Left ventricle myocardium superior (tissue), 1 donor: ENCODE data around the gene DPY19L2. TPM values are rescaled to one million over a fixed set of nuclear protein-coding genes. Genes with fewer than 3 reads are reported as not detected.
A peak's percentile ranks its signal among the peaks of the same experiment; 100 is the strongest.
"Not testable (repeated sequence)": the region's sequence is repeated elsewhere in the genome, so short reads cannot be mapped to it uniquely, and the experiment has no call there.

ENCODE experiments used
- ATAC-seq: fragments of 200-7000 bp; cut with Tn5 transposase; one replicate; pipeline ENCODE4 v1.9.1; 2020; ENCODE audit warnings: mild to moderate bottlenecking, moderate library complexity
- DNase-seq: peaks from one replicate; pipeline ENCODE4 v3.0.0-alpha.2; 2020
- intact Hi-C: fragments of 100-400 bp; cut with micrococcal nuclease; formaldehyde crosslinking; loops from one replicate; pipeline ENCODE4 v1.11.0; 2022
- long read RNA-seq: library from polyadenylated mRNA; unstranded; transcript quantifications from one replicate; pipeline ENCODE4 v2.0.0, GENCODE V29; 2021
- total RNA-seq: library from RNA; stranded (reverse); fragmentation: NEBNext Ultra II Directional; extraction: Animal tissue kit (Norgen Biotek cat#: 25700); gene quantifications from one replicate; pipeline ENCODE4 v1.2.1, GENCODE V29; 2021
- donor health status: DM: no; HTN: yes; CAD: no; lungs with severe emphysema.

The DPY19L2 gene
- total RNA-seq: 51.0 TPM
- long read RNA-seq, full-length matches to known transcripts: 1 of 44 reads
- long read RNA-seq, partial matches to known transcripts: 13 of 44 reads
- long read RNA-seq, other reads (novel, unspliced or antisense): 30 of 44 reads

DNA sequence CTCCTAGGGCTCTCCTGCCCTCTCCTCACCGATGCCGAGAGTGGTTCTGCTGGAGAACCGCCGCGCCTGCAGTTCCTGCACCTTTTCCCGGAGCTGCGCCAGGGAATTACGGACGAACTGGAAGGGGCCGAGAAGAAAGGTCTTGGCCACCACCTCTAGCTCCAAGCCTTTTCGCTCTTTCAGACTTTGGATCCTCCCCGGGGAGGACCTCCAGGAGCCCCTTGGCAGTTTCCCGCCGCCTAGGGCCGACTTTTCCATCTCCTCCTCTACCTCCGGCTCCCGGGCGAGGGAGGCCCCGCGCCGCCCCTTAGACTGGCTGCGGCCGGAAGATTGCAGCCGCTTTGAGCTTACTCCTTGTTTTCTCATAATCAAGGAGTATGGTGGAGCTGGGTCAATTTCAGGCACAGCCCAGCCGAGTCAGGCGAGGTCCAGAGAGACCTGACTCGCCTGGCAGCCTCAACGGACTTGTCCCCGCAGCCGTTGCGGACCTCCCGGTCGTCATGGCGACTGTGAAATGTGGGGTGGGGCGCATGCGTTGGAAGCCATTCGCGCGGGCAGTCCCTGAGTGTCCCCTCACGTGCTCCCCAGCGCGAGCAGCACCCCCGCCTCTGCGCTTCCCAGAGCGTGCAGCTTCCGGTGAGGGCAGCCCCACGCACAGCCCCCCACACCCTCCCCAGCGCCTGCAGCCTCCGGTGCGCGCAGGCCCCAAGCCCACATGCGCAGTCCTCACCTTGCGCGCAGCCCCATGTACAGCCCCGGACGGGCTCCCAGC is at the start of gene DPY19L2:
Gene DPY19L2 (minus strand): TSS at position 466 of the 772 bp plus-strand sequence. CDS start 100 bp downstream, at position 366.
- intact Hi-C loops: no loop called here
- ATAC-seq: peak; percentile 98
- DNase-seq: peak; percentile 91

DNA sequence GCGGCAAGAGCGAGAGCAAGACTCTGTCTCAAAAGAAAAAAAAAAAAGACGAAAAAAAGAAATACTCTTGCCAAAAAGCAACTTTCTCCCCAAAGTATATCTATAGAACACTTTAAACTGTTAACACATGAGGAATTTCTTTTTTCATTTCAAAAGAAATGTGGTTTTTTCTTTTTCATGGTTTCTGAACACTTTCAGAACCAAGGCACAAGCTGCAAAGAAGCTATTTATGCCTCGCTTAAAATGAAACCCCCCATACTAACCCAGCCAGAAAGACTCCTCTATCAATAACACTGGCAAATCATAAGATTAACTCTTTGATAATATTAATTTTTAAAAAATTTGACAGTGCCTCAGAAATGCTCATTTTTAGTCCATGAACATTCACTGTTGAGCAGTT is 48.6 kb upstream of the DPY19L2 start:
- intact Hi-C loops, ATAC-seq, DNase-seq: not testable (repeated sequence)

DNA sequence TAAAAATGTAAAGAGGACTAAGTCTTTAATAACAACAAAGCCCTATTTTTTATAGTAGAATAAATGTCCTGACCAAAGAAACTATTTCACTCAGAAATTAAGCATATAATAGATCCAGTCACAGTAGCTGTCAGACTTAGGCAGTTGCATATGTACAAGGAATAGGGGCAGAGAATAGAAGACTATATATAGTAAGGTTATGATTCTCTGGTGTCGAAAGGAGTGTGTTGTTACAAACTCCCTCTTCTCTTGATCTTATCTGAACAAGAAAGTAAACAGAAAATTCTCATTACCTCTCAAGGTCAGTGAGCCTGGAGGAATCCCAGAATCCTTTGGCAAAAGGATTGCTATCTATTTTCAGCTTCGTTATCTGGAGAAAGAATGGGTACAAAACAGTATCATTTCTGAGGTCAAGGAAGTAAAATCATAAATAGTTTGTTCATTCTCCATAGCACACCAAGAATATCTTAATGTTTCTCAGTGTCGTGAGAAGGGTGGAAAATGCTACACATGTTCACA is 46.9 kb upstream of the DPY19L2 start:
- ATAC-seq: peak; percentile 52
- DNase-seq, intact Hi-C loops: not testable (repeated sequence)

DNA sequence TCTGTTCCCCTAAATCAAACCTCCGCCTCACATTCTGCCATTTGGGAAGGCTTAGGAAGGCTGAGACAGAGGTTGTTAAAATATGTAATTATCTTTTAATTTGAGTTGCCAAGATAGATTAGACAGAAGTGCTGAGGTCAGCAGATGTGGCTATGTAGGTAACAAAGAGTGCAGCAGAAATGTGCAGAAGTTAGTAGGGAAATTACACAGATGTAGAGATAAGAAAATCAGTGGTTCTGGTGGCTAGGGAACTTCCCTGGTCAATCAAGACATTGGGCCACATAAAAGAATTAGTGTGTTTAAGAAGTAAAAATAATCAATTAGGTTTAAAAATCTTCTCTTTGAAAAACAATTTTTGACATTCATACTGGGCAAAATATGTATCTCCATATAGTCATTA is 46.1 kb upstream of the DPY19L2 start:
- intact Hi-C loops, ATAC-seq, DNase-seq: not testable (repeated sequence)

DNA sequence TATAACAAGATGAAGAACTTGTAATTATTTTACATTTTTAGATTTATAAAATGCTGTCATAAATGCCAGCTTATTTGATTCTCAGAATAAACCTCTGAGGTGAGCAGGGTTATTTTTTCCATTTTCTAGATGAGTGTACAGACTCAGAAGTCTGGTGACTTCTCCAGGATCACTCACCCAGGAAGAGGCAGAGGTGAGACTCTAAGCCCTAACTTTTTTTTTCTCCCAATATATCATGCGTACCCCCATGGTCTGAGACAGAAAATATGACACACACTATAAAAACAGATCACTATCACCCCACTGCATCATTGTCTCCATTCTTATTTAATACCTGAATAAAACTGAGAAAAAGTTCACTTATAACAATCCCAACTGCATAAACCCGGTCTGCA is 45.4 kb upstream of the DPY19L2 start:
- DNase-seq, intact Hi-C loops, ATAC-seq: not testable (repeated sequence)

DNA sequence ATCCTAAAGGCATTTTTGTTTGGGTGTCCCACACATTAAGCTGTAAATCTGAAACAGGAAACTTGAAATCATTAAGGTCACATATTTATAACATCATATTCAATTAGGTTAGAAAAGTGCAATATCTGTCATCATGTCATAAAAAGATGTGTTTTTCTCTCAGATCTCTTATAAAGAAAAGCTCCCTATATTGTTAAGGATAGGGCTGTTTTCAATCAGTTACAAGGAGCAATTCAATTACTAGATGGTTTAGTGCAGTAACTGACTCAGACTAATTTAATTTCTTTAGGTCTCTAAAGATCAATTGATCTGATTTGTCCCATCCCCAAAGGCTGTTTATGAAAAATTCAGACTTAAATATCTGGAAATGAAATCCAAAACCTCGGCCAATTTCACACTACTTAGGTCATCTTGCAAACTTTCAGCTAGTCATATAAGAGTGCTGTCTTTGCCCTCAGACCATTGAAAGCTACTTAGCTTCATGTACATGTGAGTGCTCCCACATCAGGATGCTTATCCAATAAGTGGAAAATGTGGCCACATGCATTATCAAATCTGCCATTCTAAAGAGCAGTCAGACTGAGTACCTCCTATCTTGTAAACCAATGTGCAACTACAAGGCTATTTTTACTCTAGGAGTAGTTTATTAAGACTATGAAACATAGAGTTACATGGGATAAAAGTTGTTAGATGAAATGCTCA is 44.8 kb upstream of the DPY19L2 start:
- ATAC-seq: peak; percentile 82
- intact Hi-C loops, DNase-seq: not testable (repeated sequence)

DNA sequence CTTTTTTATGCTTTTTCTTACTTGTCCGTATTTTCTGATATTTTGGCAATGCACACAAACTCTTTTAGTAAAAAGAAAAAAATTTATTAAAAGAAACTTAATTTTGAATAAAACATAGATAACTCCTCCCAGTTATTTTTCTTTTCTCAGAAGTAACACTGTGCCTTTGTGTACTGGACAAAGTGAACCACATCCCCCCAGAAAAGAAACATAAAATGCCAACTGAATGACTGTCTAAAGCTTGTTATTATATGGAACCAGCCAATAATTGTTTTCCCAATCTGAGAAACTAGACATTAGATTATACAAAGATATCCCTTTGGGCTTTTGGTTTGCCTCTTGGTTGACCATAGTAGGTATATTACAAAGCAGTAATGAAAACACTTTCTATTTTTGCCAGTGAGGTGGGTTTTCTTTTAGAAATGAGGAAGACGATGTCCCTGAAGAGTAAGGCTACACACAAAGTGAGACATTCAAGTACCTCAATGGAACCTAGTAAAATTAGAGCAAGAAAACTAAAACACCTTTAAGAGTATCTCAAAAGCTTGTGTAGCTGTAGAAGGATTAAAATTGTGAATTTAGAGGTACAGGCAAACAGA is 44.2 kb upstream of the DPY19L2 start:
- DNase-seq, intact Hi-C loops, ATAC-seq: not testable (repeated sequence)

DNA sequence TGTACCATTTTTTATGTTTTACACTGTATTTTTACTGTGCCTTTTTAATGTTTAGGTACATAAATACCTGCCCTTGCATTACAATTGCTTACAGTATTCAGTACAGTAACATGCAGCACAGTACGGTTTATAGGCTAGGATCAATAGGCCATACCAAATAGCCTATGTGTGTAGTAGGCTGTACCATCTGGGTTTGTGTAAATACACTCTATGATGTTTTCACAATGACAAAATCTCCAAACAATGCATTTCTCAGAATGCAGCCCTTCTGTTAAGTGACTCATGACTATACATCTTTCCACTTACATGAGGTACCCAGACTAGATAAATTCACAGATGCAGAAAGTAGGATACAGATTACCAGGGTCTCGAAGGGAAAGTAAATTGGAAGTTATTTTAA is 43.0 kb upstream of the DPY19L2 start:
- intact Hi-C loops, ATAC-seq, DNase-seq: not testable (repeated sequence)

DNA sequence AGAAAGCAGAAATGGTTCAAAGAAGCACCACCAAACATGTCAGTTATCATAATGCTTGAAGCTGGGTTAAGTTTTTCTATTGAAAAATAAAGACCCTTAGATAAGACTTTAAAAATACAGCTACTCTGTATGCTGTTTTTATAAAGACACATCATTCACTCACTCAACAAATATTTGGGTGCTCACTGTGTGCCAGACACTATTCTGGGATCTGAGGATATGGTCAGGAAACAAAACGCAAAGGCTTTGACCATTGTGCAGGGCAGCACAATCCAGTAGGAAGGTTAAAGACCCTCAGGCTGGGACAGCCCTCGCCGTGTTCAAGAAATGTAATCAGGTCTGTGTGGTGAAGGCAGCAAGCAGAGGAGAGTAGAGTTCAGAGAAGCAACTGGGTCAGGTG is 38.0 kb upstream of the DPY19L2 start:
- DNase-seq: no peak
- peak; percentile 21 for ATAC-seq
- intact Hi-C loops: no loop called here

DNA sequence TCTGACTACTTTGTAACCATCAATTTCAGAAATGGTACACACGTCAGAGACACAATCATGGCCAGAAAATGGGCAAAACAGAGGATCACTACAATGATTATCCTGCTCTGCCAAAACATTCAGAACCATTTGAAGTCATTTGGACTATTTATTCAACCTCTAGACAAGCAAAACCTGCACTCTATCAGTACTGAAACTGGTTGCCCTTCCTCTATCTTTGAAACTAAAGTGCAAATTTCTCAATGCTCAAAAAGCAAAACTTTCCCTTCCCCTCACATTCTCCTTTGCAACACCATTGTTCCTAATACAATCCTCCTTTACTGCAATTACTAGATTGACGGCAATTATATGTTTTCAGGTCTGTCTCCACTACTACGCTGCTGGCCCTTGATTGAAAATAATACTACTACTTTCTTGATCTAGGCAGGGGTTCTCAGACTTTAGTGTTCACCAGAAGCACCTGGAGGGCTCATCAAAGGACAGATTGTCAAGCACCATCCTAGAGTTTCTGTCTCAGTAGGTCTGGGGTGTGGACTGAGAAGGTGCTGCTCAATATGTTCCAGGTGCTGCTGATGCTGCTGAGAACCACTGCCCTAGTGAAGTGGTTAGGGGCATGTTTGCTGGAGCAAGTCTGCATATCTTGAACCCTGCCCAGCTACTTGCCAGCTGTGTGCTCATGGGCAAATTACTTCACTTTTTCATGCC is 31.5 kb upstream of the DPY19L2 start:
- DNase-seq, intact Hi-C loops, ATAC-seq: not testable (repeated sequence)

DNA sequence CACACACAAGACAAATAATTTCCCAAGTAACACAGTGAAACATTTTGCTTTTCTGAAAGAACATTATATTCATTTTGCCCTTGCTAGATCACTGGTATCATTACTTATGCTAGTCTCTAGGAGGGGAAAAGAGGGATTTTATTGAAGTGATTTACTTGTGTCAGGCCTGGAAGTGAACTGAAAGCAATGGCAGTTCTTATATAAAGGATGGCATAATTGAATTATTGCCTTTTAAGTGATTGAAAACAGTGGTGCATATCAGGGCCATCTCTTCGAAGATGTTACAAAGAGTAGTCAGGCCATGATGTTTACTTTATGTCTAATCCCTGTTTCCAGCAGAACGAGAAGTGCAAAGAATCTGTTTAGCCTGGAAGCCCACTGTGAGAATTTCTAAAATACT is 30.7 kb upstream of the DPY19L2 start:
- intact Hi-C loops, ATAC-seq, DNase-seq: not testable (repeated sequence)

DNA sequence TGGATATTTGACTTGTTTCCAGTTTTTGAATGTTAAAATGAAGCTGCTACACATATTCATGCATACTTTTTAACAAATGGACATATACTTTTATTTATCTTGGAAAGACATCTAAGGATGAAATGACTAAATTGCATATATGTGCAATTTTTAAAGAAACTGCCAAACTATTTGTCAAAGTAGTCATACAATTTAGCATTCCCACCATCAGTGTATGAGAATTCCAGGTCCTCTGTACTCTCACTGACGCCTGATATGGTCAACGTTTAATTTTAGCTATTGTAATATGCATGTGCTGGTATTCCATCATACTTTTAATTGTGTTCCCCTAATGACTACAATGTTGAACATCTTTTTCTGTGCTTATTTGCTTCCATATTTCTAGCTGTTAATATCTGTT is 22.5 kb upstream of the DPY19L2 start:
- intact Hi-C loops, ATAC-seq, DNase-seq: not testable (repeated sequence)

DNA sequence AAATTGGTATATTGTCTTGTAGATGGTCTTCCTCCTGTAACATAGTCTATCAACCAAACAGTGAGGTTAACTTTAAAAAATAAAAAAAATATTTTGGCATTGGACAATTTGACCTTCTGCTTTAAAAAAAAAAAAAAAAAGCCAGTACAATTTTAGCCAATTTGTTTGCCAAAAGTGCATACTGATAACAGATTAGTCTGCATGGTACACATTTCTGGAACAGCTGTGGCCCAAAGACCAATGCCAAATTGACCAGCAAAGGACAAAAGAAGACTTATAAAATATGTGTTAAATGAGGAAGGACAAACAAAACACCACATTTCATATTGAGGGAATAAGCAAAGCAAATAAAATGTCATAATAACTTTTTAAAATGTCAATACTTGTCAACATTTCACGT is 20.8 kb upstream of the DPY19L2 start:
- ATAC-seq, intact Hi-C loops, DNase-seq: not testable (repeated sequence)

DNA sequence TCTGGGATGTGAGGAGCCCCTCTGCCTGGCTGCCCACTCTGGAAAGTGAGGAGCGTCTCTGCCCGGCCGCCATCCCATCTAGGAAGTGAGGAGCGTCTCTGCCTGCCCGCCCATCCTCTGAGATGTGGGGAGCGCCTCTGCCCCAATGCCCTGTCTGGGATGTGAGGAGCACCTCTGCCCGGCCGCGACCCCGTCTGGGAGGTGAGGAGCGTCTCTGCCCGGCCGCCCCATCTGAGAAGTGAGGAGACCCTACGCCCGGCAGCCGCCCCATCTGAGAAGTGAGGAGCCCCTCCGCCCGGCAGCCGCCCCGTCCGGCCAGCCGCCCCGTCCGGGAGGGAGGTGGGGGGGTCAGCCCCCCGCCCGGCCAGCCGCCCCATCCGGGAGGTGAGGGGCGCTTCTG is 18.3 kb upstream of the DPY19L2 start:
- not testable (repeated sequence) for ATAC-seq

DNA sequence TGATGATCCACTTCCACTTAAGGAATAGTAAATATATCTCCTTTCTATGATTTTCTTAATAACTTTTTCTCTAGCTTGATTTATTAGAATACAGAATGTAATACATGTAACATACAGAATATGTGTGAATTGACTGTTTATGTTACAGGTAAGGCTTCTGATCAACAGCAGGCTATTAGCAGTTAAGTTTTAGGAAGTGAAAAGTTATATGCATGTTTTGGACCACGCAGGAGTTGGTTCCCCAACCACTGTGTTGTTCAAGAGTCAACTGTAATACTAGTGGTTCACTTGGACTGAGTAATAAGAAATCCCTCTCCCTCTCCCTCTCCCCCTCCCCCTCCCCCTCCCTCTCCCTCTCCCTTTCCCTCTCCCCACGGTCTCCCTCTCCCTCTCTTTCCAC is 17.5 kb upstream of the DPY19L2 start:
- DNase-seq, intact Hi-C loops, ATAC-seq: not testable (repeated sequence)

More for the DNA sequence above, 18.3 kb upstream of the DPY19L2 start:
- intact Hi-C loops, DNase-seq: not testable (repeated sequence)

DNA sequence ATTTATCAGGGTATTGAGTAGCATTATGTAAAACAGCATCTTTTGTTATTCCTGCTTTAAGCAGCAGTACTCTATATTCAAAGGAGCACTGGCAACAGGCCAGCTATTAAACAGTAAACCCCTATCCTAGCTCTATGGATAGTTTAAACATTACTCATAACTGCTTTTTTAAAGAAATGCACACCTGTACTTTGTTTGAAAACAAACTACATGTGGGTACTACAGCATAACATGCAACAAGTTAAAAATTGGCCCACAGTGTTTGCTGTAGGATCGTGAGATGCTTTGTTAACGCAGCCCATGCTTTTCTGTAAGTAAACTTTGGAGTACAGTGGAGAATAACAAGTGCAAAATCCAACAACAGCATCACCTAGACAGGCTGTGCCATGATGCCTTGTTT is 14.3 kb upstream of the DPY19L2 start:
- intact Hi-C loops, ATAC-seq, DNase-seq: not testable (repeated sequence)

DNA sequence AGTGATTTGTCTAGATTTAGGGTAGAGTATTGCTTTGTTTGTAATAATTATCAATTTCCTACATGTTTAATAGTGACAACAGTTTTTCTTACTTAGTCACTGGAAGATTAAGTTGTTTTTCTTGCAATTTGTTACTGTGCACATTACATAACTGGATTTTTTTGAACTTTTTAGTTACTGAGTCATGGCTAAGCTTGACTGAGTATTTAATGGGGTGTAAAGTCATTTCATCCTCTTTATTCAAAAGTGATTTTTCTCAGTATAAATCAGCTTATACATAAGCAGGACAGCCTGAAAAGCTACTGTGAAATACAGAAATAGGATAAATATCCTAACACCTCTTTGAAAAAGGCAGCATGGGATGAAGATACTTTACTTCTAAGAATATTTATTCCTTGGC is 12.5 kb upstream of the DPY19L2 start:
- ATAC-seq, intact Hi-C loops, DNase-seq: not testable (repeated sequence)

DNA sequence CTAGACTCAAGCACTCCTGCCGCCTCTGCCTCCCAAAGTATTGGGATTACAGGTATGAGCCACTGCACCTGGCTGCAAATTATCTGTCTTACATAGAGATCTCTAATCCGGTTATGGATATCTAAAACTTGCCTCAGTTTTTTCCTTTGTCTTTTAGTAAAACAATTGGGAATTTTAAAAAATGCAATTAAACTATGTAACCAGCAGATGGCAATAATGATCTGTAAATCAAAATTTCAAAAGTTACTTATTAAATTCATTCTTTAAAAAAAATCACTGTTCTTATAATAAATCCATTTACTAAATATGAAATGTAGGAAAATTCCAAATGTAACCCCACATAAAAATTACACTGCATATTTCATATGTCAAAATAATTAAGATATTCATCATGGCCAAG is 4.3 kb upstream of the DPY19L2 start:
- intact Hi-C loops, DNase-seq, ATAC-seq: not testable (repeated sequence)
